ENCODE measurements around the gene TSR1.

Gene TSR1

GRCh38 chr17:2275722-2276121, 60.5 kb downstream of the TSR1 start:
- DNase-seq: no peak

GRCh38 chr17:2274414-2274813, 61.8 kb downstream of the TSR1 start:
- DNase-seq: no peak

Data from fibroblast of skin of right quadriceps (primary cell).